ENCODE data around the gene IRF3.

DNA sequence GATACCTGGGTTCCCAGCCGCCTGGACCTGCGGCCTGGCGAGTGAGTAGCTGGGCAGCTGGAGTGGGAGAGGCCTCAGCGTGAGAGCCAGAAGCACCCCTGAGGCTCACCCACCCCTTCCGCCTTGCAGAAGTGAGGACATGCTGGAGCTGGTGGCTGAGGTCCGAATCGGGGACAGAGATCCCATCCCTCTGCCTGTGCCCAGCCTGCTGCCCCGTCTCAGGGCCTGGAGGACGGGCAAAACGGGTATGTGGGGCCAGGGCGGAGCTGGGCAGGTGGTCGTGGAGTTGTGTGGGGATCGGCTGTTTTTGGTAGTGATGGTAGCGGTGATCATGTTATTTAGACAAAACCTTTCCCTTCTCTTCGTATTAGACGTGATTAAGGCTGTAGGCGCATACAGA is 19.1 kb downstream of the IRF3 start:
- TF ChIP-seq CEBPB (IDR thresholded peaks at IDR 0.05), result no peak
- no peak for TF ChIP-seq EP300 (IDR thresholded peaks at IDR 0.05; ENCODE audit: borderline replicate concordance)
- TF ChIP-seq, protein P1, sequence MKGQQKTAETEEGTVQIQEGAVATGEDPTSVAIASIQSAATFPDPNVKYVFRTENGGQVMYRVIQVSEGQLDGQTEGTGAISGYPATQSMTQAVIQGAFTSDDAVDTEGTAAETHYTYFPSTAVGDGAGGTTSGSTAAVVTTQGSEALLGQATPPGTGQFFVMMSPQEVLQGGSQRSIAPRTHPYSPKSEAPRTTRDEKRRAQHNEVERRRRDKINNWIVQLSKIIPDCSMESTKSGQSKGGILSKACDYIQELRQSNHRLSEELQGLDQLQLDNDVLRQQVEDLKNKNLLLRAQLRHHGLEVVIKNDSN (IDR thresholded peaks at IDR 0.05), result no peak
- no peak for TF ChIP-seq REST (IDR thresholded peaks at IDR 0.05; ENCODE audit: low read depth)
- no peak for TF ChIP-seq NFIC (IDR thresholded peaks at IDR 0.05)
- TF ChIP-seq TEAD4 (IDR thresholded peaks at IDR 0.05), result no peak
- no peak for TF ChIP-seq CREB1 (IDR thresholded peaks at IDR 0.05; ENCODE audit: low read depth)
- TF ChIP-seq RAD21 (IDR thresholded peaks at IDR 0.05; ENCODE audit: low read depth), result no peak
- TF ChIP-seq MAX (IDR thresholded peaks at IDR 0.05), result no peak
- TF ChIP-seq TAF1 (IDR thresholded peaks at IDR 0.05; ENCODE audit: low read depth), result no peak
